Osteocyte (in vitro differentiated cells): ENCODE measurements around the gene ZSCAN30. TPM values are rescaled to one million over a fixed set of nuclear protein-coding genes. Genes with fewer than 3 reads are reported as not detected.

ENCODE experiments used
- DNase-seq: peaks from one replicate; pipeline ENCODE4 v3.0.0; 2021; ENCODE audit warnings: mixed read lengths; ENCODE audit not compliant: unreplicated experiment; ENCODE audit errors: extremely low spot score
- H3K27ac Mint-ChIP-seq: one replicate; pipeline ENCODE4 v1.8.0; 2021; ENCODE audit warnings: mild to moderate bottlenecking, mixed read lengths; ENCODE audit not compliant: unreplicated experiment
- H3K27me3 Mint-ChIP-seq: one replicate; pipeline ENCODE4 v1.8.0; 2021; ENCODE audit warnings: mixed read lengths; ENCODE audit not compliant: unreplicated experiment
- H3K36me3 Mint-ChIP-seq: one replicate; pipeline ENCODE4 v1.8.0; 2021; ENCODE audit warnings: mixed read lengths; ENCODE audit not compliant: unreplicated experiment
- H3K4me1 Mint-ChIP-seq: one replicate; pipeline ENCODE4 v1.8.0; 2021; ENCODE audit warnings: mixed read lengths; ENCODE audit not compliant: unreplicated experiment
- H3K4me3 Mint-ChIP-seq: one replicate; pipeline ENCODE4 v1.8.0; 2021; ENCODE audit warnings: mild to moderate bottlenecking, moderate library complexity, mixed read lengths; ENCODE audit not compliant: unreplicated experiment
- H3K9me3 Mint-ChIP-seq: one replicate; pipeline ENCODE4 v1.8.0; 2021; ENCODE audit warnings: mixed read lengths; ENCODE audit not compliant: unreplicated experiment
- total RNA-seq: library from RNA; stranded (reverse); gene quantifications from 2 replicates; pipeline ENCODE4 v1.2.1, GENCODE V29; 2021
- TF ChIP-seq, protein P1 (sequence below): fragments of 200-600 bp; sonication (generic); IDR thresholded peaks from 2 replicates; pipeline ENCODE4 v1.5.0; 2021; ENCODE audit warnings: antibody characterized with exemption, mild to moderate bottlenecking, moderate library complexity

ZSCAN30 gene
- total RNA-seq, 1 donor from 2014 or later = 12.8 TPM

DNA sequence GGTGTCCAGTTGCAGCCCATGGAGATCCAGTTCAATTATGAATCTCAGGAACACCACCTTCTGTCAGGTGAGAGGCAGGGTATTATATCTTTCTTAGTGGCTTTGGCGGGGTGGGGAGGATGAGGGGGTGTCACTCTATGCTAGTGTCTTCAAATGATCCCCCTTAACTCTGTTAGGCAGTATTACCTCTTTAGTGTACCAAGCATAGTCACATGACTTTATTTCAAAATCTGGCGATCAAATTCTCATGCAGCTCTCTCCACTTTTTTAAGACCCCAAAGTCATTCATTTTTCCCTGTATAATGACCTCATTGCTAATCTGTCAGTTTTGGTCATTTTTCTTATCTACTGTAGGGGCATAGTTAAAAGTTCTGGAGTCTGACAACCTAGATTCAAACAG is 1.1 kb upstream of the ZSCAN30 start:
- Mint-ChIP-seq H3K9me3 (peaks cover 20% of the 10 kb centered on the region), H3K4me3 (peak overlapping the region; percentile 93)

DNA sequence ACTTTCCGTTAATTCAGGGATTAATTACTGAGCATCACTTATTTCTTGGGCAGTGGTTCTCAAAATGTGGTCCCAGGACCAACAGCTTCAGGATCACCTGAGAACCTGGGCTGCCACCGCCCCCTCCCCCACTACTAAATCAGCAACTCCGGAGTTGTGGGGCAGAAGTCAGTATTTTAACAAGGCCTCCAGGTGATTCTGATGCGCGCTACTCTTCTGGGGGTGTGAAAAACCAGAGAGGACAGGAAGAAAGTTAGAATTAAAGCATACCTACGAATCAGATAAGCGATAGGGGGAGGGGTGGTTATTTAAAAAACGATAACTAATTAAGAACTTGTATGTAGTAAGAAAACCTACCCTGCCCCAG is 319 bp downstream of the ZSCAN30 start:
- Mint-ChIP-seq H3K4me3 (peak overlapping the region; percentile 93), H3K27ac (peak overlapping the region; percentile 96), H3K4me1 (peaks cover 30% of the 10 kb centered on the region), H3K36me3 (peaks cover 30% of the 10 kb centered on the region), H3K9me3 (peaks cover 21% of the 10 kb centered on the region), H3K27me3 (no peaks in the 10 kb centered on the region)
- TF ChIP-seq, protein P1, sequence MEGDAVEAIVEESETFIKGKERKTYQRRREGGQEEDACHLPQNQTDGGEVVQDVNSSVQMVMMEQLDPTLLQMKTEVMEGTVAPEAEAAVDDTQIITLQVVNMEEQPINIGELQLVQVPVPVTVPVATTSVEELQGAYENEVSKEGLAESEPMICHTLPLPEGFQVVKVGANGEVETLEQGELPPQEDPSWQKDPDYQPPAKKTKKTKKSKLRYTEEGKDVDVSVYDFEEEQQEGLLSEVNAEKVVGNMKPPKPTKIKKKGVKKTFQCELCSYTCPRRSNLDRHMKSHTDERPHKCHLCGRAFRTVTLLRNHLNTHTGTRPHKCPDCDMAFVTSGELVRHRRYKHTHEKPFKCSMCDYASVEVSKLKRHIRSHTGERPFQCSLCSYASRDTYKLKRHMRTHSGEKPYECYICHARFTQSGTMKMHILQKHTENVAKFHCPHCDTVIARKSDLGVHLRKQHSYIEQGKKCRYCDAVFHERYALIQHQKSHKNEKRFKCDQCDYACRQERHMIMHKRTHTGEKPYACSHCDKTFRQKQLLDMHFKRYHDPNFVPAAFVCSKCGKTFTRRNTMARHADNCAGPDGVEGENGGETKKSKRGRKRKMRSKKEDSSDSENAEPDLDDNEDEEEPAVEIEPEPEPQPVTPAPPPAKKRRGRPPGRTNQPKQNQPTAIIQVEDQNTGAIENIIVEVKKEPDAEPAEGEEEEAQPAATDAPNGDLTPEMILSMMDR = no peak
- no peak for DNase-seq

More for the DNA sequence above, 1.1 kb upstream of the ZSCAN30 start:
- Mint-ChIP-seq H3K36me3 (peaks cover 33% of the 10 kb centered on the region), H3K27ac (peak overlapping the region; percentile 96), H3K27me3 (no peaks in the 10 kb centered on the region), H3K4me1 (peaks cover 30% of the 10 kb centered on the region)
- TF ChIP-seq, protein P1 = no peak
- DNase-seq = no peak

DNA sequence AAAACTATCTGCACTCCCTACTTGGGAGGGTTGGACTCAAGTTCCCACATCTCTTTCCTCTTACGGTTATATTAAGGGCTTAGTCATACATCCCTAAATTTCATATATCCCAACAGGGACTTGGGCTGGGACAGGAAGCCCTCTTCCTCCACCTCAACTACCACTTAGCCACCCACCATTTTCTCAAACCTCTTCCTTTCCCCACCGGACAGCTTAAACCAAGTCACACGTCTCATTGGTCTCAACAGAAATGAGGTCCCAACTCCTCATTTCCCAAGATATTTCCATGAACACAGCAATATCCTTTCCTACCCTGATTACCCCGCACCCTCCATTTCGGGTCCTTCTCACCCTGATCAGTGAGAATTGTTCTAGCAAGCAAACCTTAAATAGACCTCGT is 736 bp downstream of the ZSCAN30 start:
- peaks cover 30% of the 10 kb centered on the region for H3K4me1 Mint-ChIP-seq
- DNase-seq = no peak
- peaks cover 26% of the 10 kb centered on the region for H3K36me3 Mint-ChIP-seq
- H3K4me3 Mint-ChIP-seq = peak overlapping the region; percentile 93
- TF ChIP-seq, protein P1 = no peak
- H3K27me3 Mint-ChIP-seq = no peaks in the 10 kb centered on the region
- H3K27ac Mint-ChIP-seq = peak overlapping the region; percentile 96
- H3K9me3 Mint-ChIP-seq = peaks cover 18% of the 10 kb centered on the region

DNA sequence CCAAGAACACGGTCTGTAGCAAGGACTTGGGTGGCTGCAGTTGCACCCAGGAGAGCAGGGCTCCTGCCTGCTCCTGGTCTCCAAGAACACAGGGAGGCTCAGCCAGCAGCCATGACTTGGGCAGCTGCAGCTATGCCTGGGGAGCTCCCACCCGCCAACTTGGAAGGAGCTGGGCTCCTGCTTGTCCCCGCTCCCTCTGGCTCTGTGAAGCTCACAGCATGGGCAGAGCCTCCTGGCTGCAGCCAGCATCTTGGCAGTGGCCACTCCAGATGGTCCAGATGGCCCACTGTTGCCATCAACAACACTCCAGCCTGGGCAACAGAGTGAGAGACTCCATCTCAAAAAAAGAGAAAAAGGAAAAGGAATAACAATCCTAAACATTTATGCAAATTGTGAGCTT is 5.2 kb downstream of the ZSCAN30 start:
- TF ChIP-seq, protein P1 = no peak
- no peaks in the 10 kb centered on the region for H3K27me3 Mint-ChIP-seq
- peaks cover 34% of the 10 kb centered on the region for H3K9me3 Mint-ChIP-seq
- peaks cover 15% of the 10 kb centered on the region for H3K4me1 Mint-ChIP-seq
- no peak overlapping the region for H3K27ac Mint-ChIP-seq
- no peak overlapping the region for H3K4me3 Mint-ChIP-seq
- DNase-seq = no peak
- H3K36me3 Mint-ChIP-seq = peaks cover 26% of the 10 kb centered on the region

DNA sequence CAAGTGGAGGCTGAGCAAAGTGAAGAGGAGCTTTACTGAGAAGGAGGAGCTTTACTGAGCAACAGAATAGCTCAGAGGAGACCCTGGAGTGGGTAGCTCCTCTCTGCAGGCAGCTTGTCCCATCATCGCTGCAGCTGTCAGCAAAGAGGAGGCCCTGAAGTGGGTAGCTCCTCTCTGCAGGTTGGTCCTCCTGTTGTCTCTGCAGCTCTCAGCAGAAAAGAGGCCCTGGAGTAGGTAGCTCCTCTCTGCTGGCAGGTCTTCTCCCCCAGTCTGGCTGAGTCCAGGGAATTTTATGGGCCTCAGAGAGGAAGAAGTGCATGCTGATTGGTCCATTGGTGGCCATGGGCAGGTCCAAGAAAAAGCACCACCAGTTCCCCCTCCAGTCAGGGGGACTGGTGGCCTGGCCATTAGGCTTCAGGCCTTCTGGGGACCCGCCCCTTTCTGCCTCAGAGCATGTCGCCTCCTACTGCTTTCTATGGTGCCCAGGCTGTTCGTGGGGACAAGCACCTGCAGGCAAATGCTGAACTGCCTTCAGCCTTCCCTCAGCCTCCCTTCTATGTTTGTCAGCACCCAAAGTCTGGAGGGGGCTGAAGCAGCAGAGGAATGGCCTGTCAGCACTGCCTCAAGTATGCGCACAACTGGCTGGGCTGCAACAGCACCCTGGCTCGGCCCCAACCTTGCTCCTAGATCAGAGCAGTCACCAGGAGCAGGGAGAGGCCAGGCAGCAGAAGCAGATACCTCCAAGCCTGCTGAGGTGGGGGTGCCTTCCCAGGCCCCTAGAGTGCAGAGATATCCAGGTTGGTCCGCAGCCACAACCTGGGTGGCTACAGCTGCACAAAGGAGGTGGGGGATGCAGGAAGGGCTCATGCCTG is 5.9 kb downstream of the ZSCAN30 start:
- DNase-seq = no peak
- H3K27me3 Mint-ChIP-seq = no peaks in the 10 kb centered on the region
- H3K9me3 Mint-ChIP-seq = peaks cover 41% of the 10 kb centered on the region
- TF ChIP-seq, protein P1 = no peak
- H3K27ac Mint-ChIP-seq = no peak overlapping the region
- no peak overlapping the region for H3K4me3 Mint-ChIP-seq
- H3K36me3 Mint-ChIP-seq = peaks cover 30% of the 10 kb centered on the region
- H3K4me1 Mint-ChIP-seq = peaks cover 10% of the 10 kb centered on the region
